CD4-positive, alpha-beta memory T cell (primary cell): ENCODE results near the gene IL10. TPM values are rescaled to one million over a fixed set of nuclear protein-coding genes. Genes with fewer than 3 reads are reported as not detected.

Experiments
- CTCF ChIA-PET: fragments of 350-600 bp; sonication (Branson Sonifier 250); formaldehyde crosslinking; loops from one replicate; lab custom pipeline; 2021; ENCODE audit warnings: inconsistent platforms; ENCODE audit not compliant: partially characterized antibody; lab: Charles Lee
- POLR2A ChIA-PET: fragments of 350-600 bp; sonication (Branson Sonifier 250); formaldehyde crosslinking; loops from one replicate; lab custom pipeline; 2021; ENCODE audit not compliant: partially characterized antibody; lab: Charles Lee
- DNase-seq, 5 donors: peaks; one replicate each; pipeline versions ENCODE4 v3.0.0 to v3.0.0-alpha.2; 2020 to 2022; ENCODE audit warnings: mixed read lengths in 1 of 5
- H3K27ac ChIP-seq: one replicate; pipeline ENCODE4 v1.7.0; 2013; ENCODE audit warnings: low read depth, low read length
- H3K27me3 ChIP-seq: 2 replicates; pipeline ENCODE4 v1.7.0; 2013; ENCODE audit warnings: mild to moderate bottlenecking, low read length, moderate library complexity; ENCODE audit not compliant: insufficient read depth
- H3K36me3 ChIP-seq: 2 replicates; pipeline ENCODE4 v1.7.0; 2013; ENCODE audit warnings: mild to moderate bottlenecking, low read length, moderate library complexity; ENCODE audit not compliant: insufficient read depth
- H3K4me1 ChIP-seq: 2 replicates; pipeline ENCODE4 v1.7.0; 2013; ENCODE audit warnings: mild to moderate bottlenecking, low read length, moderate library complexity; ENCODE audit not compliant: insufficient read depth
- H3K4me3 ChIP-seq, 2 donors: one replicate each; pipeline ENCODE4 v1.7.0; 2013; ENCODE audit warnings: low read length in 2 of 2, mild to moderate bottlenecking in 1 of 2
- H3K9me3 ChIP-seq, 2 donors: one replicate each; pipeline ENCODE4 v1.7.0; 2013; ENCODE audit warnings: low read length in 2 of 2, control low read depth in 1 of 2; ENCODE audit not compliant: control insufficient read depth in 1 of 2
- H3K27ac Mint-ChIP-seq, 7 donors: one replicate each; pipeline ENCODE4 v1.8.0; 2020 to 2021; ENCODE audit warnings: mixed read lengths in 7 of 7, mild to moderate bottlenecking in 6 of 7, inconsistent platforms in 3 of 7, moderate library complexity in 3 of 7
- H3K27me3 Mint-ChIP-seq, 2 donors: one replicate each; pipeline ENCODE4 v1.8.0; 2020 to 2021; ENCODE audit warnings: mixed read lengths in 2 of 2
- H3K36me3 Mint-ChIP-seq, 2 donors: one replicate each; pipeline ENCODE4 v1.8.0; 2020 to 2021; ENCODE audit warnings: mixed read lengths in 2 of 2, inconsistent platforms in 1 of 2, mild to moderate bottlenecking in 1 of 2
- H3K4me1 Mint-ChIP-seq, 4 donors: one replicate each; pipeline ENCODE4 v1.8.0; 2020 to 2021; ENCODE audit warnings: mixed read lengths in 4 of 4, mild to moderate bottlenecking in 1 of 4
- H3K4me3 Mint-ChIP-seq, 8 donors: one replicate each; pipeline ENCODE4 v1.8.0; 2020 to 2021; ENCODE audit warnings: mixed read lengths in 8 of 8, mild to moderate bottlenecking in 7 of 8, moderate library complexity in 6 of 8, inconsistent platforms in 3 of 8
- H3K9me3 Mint-ChIP-seq, 8 donors: one replicate each; pipeline ENCODE4 v1.8.0; 2020 to 2021; ENCODE audit warnings: mixed read lengths in 8 of 8, mild to moderate bottlenecking in 5 of 8, inconsistent platforms in 3 of 8, moderate library complexity in 1 of 8
- intact Hi-C: fragments of 100-400 bp; cut with micrococcal nuclease; formaldehyde crosslinking; loops from one replicate; pipeline ENCODE4 v1.15.1; 2023
- polyA plus RNA-seq, 2 donors: library from polyadenylated mRNA; unstranded; fragments of 300-500 nt; fragmentation: Illumina TruSeq; gene quantifications; one replicate each; pipeline ENCODE4 v1.2.3, GENCODE V29; 2021
- total RNA-seq, 2 experiments: library from RNA; stranded (reverse); gene quantifications; one replicate each; pipeline ENCODE4 v1.2.3, GENCODE V29; 2021

The IL10 gene
- total and polyA plus RNA-seq, 4 experiments from 2014 or later = 0.11 to 0.34 (median 0.30) TPM

DNA sequence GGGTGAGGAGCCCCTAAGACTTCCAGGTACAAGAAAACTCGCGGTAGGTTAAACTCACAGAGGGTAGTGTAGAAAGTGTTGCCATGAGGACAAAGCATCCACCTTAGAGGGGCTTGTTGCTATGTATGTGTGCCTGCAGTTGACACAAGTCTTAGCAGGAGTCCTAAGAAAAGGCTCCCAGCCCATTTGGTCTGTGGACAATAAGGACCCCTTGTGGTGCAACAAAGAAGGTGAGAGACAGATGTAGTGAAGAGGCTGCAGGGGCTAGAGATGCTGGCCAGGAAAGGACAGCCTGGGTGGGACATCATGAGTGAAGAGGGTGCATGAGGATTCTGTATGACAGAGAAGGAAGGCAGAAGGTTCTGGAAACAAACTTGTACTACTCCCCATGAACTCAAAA lies 36.3 kb upstream of the IL10 start:
- ChIA-PET POLR2A (interaction anchor here (0.8 to 13.4 kb wide), 9 partner anchors 20 to 113 kb away, joined by 3 to 158 read pairs (median 4); partner anchors contain the start of genes FCMR, IL10 and IL19), CTCF (interaction anchor here (0.7 to 12.2 kb wide), 28 partner anchors 9 to 174 kb away, joined by 3 to 351 read pairs (median 6); no protein-coding TSS in a partner anchor)
- Mint-ChIP-seq H3K9me3 (peaks cover 0 to 14% (median 3%) of the 10 kb centered on the region in 8 donors), H3K27me3 (no peaks in the 10 kb centered on the region), H3K36me3 (peaks cover 0 to 3% of the 10 kb centered on the region in 2 donors), H3K27ac (peak overlapping the region in 6 of 7 donors; percentile 20 to 90 (median 83)), H3K4me1 (peaks cover 24 to 56% (median 43%) of the 10 kb centered on the region in 4 donors), H3K4me3 (no peak overlapping the region)
- Histone ChIP-seq H3K27ac (no peak overlapping the region), H3K9me3 (peaks cover 0 to 6% of the 10 kb centered on the region in 2 donors), H3K4me3 (no peak overlapping the region), H3K4me1 (peaks cover 35% of the 10 kb centered on the region), H3K36me3 (no peaks in the 10 kb centered on the region), H3K27me3 (no peaks in the 10 kb centered on the region)
- intact Hi-C loops = loop anchor here (1.0 kb wide), 6 partner anchors 74 to 174 kb away; partner anchors contain the start of gene DYRK3
- DNase-seq = peak; percentile 61 to 68 (median 63)

DNA sequence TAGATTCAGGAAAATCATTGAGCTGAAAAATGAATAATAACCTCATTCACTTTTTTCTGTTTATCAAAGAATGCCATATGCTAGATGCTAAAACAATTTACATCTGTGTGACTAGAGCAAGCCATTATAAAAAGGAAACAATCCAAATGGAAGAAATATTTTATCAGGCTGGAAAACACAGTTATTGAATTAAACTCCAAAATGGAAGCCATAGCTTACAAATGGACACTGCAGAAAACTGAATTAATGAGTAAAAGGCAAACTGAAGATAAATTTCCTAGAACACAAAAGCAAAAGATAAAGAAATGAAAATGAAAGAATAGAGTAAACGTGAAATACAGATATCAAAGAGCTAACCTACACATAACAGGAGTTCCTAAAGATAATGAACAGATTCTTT lies 33.1 kb upstream of the IL10 start:
- Histone ChIP-seq H3K9me3 (no peaks in the 10 kb centered on the region), H3K4me3 (no peak overlapping the region), H3K4me1 (peaks cover 59% of the 10 kb centered on the region), H3K27ac (peak overlapping the region; percentile 67), H3K36me3 (no peaks in the 10 kb centered on the region), H3K27me3 (no peaks in the 10 kb centered on the region)
- H3K4me3 Mint-ChIP-seq = no peak overlapping the region
- ChIA-PET CTCF (interaction anchor here (0.7 to 12.2 kb wide), 11 partner anchors 12 to 172 kb away, joined by 3 to 351 read pairs (median 3); no protein-coding TSS in a partner anchor), POLR2A (interaction anchor here (1.0 to 13.4 kb wide), 11 partner anchors 9 to 117 kb away, joined by 3 to 158 read pairs (median 5); partner anchors contain the start of genes FCMR, IL10 and IL19)
- peaks cover 46 to 84% (median 69%) of the 10 kb centered on the region in 4 donors for H3K4me1 Mint-ChIP-seq
- H3K27me3 Mint-ChIP-seq = no peaks in the 10 kb centered on the region
- DNase-seq = no peak
- intact Hi-C loops = no loop called here
- peaks cover 0 to 4% (median 0%) of the 10 kb centered on the region in 8 donors for H3K9me3 Mint-ChIP-seq
- no peaks in the 10 kb centered on the region for H3K36me3 Mint-ChIP-seq
- peak overlapping the region; percentile 89 to 99 (median 97) for H3K27ac Mint-ChIP-seq

DNA sequence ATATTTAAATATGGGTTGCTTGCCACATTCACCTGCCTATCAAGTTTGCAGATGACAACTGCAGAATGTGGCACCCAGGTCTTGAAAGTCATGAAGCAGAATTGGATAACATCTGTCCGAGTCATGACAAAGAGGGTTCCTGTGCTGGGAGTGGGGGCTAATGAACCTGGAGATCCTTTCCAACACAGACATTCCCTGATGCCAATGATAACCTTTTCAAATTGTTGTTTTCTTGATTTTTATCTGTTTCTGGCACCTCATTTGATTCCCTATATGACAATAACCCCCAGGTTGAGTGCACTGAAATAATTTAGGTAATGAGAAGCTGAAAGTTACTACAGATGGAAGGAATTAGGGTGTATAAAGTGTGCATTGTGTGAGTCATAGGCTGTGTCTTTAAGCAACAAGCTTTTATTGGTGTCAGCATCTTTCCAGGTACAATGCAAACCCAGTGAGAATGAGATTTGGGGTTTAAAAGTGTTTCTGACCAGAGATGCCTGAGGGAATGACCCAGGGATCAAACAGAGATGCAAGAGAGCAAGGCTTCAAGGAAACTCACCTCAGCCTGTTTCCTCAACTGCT lies 32.0 kb upstream of the IL10 start:
- Mint-ChIP-seq H3K9me3 (peaks cover 0 to 4% (median 0%) of the 10 kb centered on the region in 8 donors), H3K4me1 (peaks cover 47 to 82% (median 69%) of the 10 kb centered on the region in 4 donors), H3K27ac (peak overlapping the region; percentile 89 to 99 (median 97)), H3K27me3 (no peaks in the 10 kb centered on the region), H3K4me3 (peak overlapping the region in 5 of 8 donors; percentile 7 to 74 (median 57)), H3K36me3 (no peaks in the 10 kb centered on the region)
- ChIA-PET CTCF (interaction anchor here (0.7 to 12.2 kb wide), 13 partner anchors 9 to 129 kb away, joined by 3 to 351 read pairs (median 6); no protein-coding TSS in a partner anchor), POLR2A (interaction anchor here (0.7 to 13.4 kb wide), 23 partner anchors 9 to 517 kb away, joined by 3 to 158 read pairs (median 8); partner anchors contain the start of genes CD55, FCMR, IKBKE and IL10)
- no peaks in the 10 kb centered on the region for H3K36me3 ChIP-seq
- DNase-seq = no peak
- no peaks in the 10 kb centered on the region for H3K27me3 ChIP-seq
- H3K4me1 ChIP-seq = peaks cover 55% of the 10 kb centered on the region
- H3K27ac ChIP-seq = peak overlapping the region; percentile 67
- H3K4me3 ChIP-seq = peak overlapping the region in 1 of 2 donors; percentile 6
- intact Hi-C loops = no loop called here
- no peaks in the 10 kb centered on the region for H3K9me3 ChIP-seq

DNA sequence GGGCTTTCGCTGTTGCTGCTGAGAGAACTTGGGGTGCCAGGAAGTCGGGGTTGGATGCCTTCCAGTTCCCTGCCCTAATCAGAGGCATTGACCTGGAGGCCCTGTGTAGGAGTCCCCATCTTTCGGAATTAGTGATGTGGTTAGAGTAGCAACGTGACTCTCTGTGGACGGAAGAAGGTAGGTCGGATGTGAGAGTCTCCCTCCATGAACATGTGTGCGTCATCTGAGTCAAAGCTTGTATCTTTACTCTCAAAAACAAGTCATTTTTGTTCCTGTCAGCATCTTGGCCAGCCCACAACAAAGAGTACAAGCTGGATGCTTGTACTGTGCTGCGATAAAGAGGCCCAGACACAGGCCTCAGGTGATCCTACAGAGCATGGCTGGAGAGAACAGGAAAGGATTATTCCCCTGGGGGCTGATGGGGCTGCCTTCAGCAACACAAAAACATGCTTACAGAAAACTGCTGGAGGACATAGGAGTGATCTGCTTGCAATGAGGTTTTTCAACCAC lies 31.0 kb upstream of the IL10 start:
- CTCF ChIA-PET = interaction anchor here (0.6 to 12.2 kb wide), 14 partner anchors 8 to 179 kb away, joined by 3 to 351 read pairs (median 6); partner anchors contain the start of gene IL10
- H3K4me3 ChIP-seq = peak overlapping the region in 1 of 2 donors; percentile 6
- peaks cover 60% of the 10 kb centered on the region for H3K4me1 ChIP-seq

DNA sequence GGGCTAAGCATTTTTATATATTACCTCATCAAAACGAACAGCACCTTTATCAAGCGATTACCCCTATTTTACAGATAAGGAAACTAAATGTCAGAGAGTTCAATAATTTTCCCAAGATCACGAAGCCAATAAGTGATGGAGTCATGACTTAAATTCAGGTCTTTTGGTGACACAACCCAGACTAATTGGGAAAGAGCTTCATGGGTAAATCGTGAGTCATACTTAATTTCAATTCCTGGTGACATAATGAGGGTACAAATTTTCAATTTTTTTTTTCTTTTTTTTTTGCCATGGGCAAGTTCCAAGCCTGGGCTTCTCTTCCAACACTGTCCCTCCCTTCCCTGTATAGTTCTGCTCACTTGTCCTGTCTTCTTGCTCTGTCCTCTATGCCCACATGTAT lies 30.1 kb upstream of the IL10 start:
- Mint-ChIP-seq H3K4me3 (peak overlapping the region in 5 of 8 donors; percentile 26 to 74 (median 57)), H3K27ac (peak overlapping the region; percentile 89 to 99 (median 97))
- POLR2A ChIA-PET = interaction anchor here (0.6 to 13.4 kb wide), 9 partner anchors 15 to 371 kb away, joined by 3 to 158 read pairs (median 24); partner anchors contain the start of genes FCMR, IL10 and IL19

More for the DNA sequence above, 31.0 kb upstream of the IL10 start:
- Mint-ChIP-seq H3K36me3 (no peaks in the 10 kb centered on the region), H3K27me3 (no peaks in the 10 kb centered on the region), H3K4me1 (peaks cover 45 to 83% (median 66%) of the 10 kb centered on the region in 4 donors), H3K4me3 (peak overlapping the region; percentile 4 to 74 (median 56)), H3K27ac (peak overlapping the region; percentile 89 to 99 (median 97)), H3K9me3 (peaks cover 0 to 4% (median 0%) of the 10 kb centered on the region in 8 donors)
- H3K9me3 ChIP-seq = no peaks in the 10 kb centered on the region
- peak; percentile 91 to 96 (median 94) for DNase-seq
- no peaks in the 10 kb centered on the region for H3K36me3 ChIP-seq
- peak overlapping the region; percentile 67 for H3K27ac ChIP-seq
- POLR2A ChIA-PET = interaction anchor here (0.6 to 13.4 kb wide), 28 partner anchors 8 to 1518 kb away, joined by 3 to 158 read pairs (median 6); partner anchors contain the start of genes CD55, FCMR, IKBKE and IL10
- intact Hi-C loops = loop anchor here (1.0 to 2.0 kb wide), 7 partner anchors 14 to 120 kb away; no protein-coding TSS in a partner anchor
- no peaks in the 10 kb centered on the region for H3K27me3 ChIP-seq

DNA sequence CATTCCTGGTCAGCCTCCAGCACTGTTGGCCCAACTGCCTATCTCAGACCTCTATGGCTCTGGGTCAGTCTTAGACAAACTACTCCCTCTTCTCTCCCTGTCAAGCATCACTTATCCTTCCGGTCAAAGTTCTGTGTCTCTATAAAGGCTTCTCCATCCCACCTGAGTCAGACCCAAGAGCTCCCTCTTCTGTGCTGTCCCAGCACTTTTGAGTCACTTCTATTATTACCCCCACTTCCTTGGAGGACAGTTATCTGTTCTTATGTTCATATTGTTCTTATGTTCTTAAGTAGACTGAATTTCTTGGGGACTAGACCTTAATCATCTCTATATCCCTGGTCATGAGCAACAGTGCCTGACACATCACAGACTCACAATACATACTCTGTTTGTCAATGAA lies 29.2 kb upstream of the IL10 start:
- Histone ChIP-seq H3K4me3 (no peak overlapping the region), H3K9me3 (no peaks in the 10 kb centered on the region), H3K27ac (no peak overlapping the region), H3K4me1 (peaks cover 63% of the 10 kb centered on the region), H3K36me3 (no peaks in the 10 kb centered on the region), H3K27me3 (no peaks in the 10 kb centered on the region)
- H3K4me3 Mint-ChIP-seq = peak overlapping the region in 2 of 8 donors; percentile 22 to 51
- ChIA-PET POLR2A (interaction anchor here (0.7 to 13.4 kb wide), 4 partner anchors 16 to 66 kb away, joined by 3 to 158 read pairs (median 94); partner anchors contain the start of genes IL10 and IL19), CTCF (interaction anchor here (1.0 to 12.2 kb wide), 5 partner anchors 9 to 111 kb away, joined by 4 to 351 read pairs (median 6); partner anchors contain the start of gene IL10)
- H3K4me1 Mint-ChIP-seq = peaks cover 46 to 82% (median 64%) of the 10 kb centered on the region in 4 donors
- no peaks in the 10 kb centered on the region for H3K27me3 Mint-ChIP-seq
- intact Hi-C loops = no loop called here
- no peaks in the 10 kb centered on the region for H3K36me3 Mint-ChIP-seq
- H3K9me3 Mint-ChIP-seq = peaks cover 0 to 4% (median 0%) of the 10 kb centered on the region in 8 donors
- DNase-seq = no peak
- H3K27ac Mint-ChIP-seq = peak overlapping the region; percentile 89 to 99 (median 97)

More for the DNA sequence above, 30.1 kb upstream of the IL10 start:
- no peak for DNase-seq
- Mint-ChIP-seq H3K27me3 (no peaks in the 10 kb centered on the region), H3K4me1 (peaks cover 48 to 86% (median 69%) of the 10 kb centered on the region in 4 donors), H3K36me3 (no peaks in the 10 kb centered on the region), H3K9me3 (peaks cover 0 to 4% (median 0%) of the 10 kb centered on the region in 8 donors)
- Histone ChIP-seq H3K4me1 (peaks cover 63% of the 10 kb centered on the region), H3K9me3 (no peaks in the 10 kb centered on the region), H3K27ac (peak overlapping the region; percentile 67), H3K27me3 (no peaks in the 10 kb centered on the region), H3K4me3 (no peak overlapping the region), H3K36me3 (no peaks in the 10 kb centered on the region)
- intact Hi-C loops = loop anchor here (2.0 kb wide), 1 partner anchor 120 kb away; no protein-coding TSS in a partner anchor
- CTCF ChIA-PET = interaction anchor here (1.0 to 12.2 kb wide), 9 partner anchors 8 to 110 kb away, joined by 3 to 351 read pairs (median 6); partner anchors contain the start of gene IL10
